Measurements from ENCODE around the gene ADCY5.

GRCh38 chr3:123276346-123277006 is 172.4 kb downstream of the ADCY5 start:
- no peak for TF ChIP-seq CTCF (conservative IDR thresholded peaks at IDR 0.05)
- TF ChIP-seq EZH2 (IDR thresholded peaks at IDR 0.05; ENCODE audit: low read depth) = no peak
